K562 (cell line): ENCODE measurements around the gene RSPH6A. TPM values are rescaled to one million over a fixed set of nuclear protein-coding genes. Genes with fewer than 3 reads are reported as not detected.
A peak's percentile ranks its signal among the peaks of the same experiment; 100 is the strongest.

ENCODE experiments used
- DEAF1 ChIP-seq: fragments of 450-650 bp; formaldehyde crosslinking; IDR thresholded peaks from 2 replicates; pipeline ENCODE4 v1.4.0; 2020; ENCODE audit warnings: mild to moderate bottlenecking, moderate library complexity
- KAT2B ChIP-seq: IDR thresholded peaks from one replicate; pipeline ENCODE4 v1.6.1; 2012; ENCODE audit warnings: low read depth, mild to moderate bottlenecking, control low read depth, inconsistent platforms, low read length, moderate library complexity
- KLF16 ChIP-seq: IDR thresholded peaks from 2 replicates; pipeline ENCODE4 v1.6.1; 2016; ENCODE audit warnings: antibody characterized with exemption
- MAFF ChIP-seq: IDR thresholded peaks from 2 replicates; pipeline ENCODE4 v1.6.1; 2012; ENCODE audit warnings: low read length, improper control_type of control experiment
- MNT ChIP-seq, 2 experiments: fragments of 450-650 bp; conservative IDR thresholded peaks; 2 replicates each; pipeline ENCODE4 v1.6.1; 2017; ENCODE audit warnings: mild to moderate bottlenecking in 2 of 2, moderate library complexity in 2 of 2
- NCOR1 ChIP-seq: fragments of 450-650 bp; IDR thresholded peaks from 2 replicates; pipeline ENCODE4 v1.6.1; 2016; ENCODE audit warnings: mild to moderate bottlenecking, moderate library complexity
- NR0B1 ChIP-seq: fragments of 450-650 bp; IDR thresholded peaks from one replicate; pipeline ENCODE4 v1.6.1; 2018; ENCODE audit warnings: mild to moderate bottlenecking, moderate library complexity; ENCODE audit not compliant: partially characterized antibody
- PURB ChIP-seq: sonication (generic); formaldehyde crosslinking; IDR thresholded peaks from 2 replicates; pipeline ENCODE4 v1.9.0; 2021; ENCODE audit warnings: low read depth, mild to moderate bottlenecking, missing genetic modification reagents
- REST ChIP-seq, 2 experiments: fragments of 450-650 bp; formaldehyde crosslinking in 1 of 2; IDR thresholded peaks; 2 replicates each; pipeline versions ENCODE4 v1.4.0 to v1.6.1; 2014 to 2020; ENCODE audit warnings: mild to moderate bottlenecking in 2 of 2, borderline replicate concordance in 1 of 2, low read depth in 1 of 2
- ZBTB8A ChIP-seq: fragments of 450-650 bp; IDR thresholded peaks from 2 replicates; pipeline ENCODE4 v1.6.1; 2018; ENCODE audit warnings: mild to moderate bottlenecking, moderate library complexity; ENCODE audit not compliant: partially characterized antibody
- ZC3H4 ChIP-seq: sonication (generic); formaldehyde crosslinking; IDR thresholded peaks from 2 replicates; pipeline ENCODE4 v1.9.0; 2021; ENCODE audit warnings: missing genetic modification reagents, borderline replicate concordance
- ZKSCAN1 ChIP-seq: fragments of 150-350 bp; IDR thresholded peaks from 2 replicates; pipeline ENCODE4 v1.6.1; 2016; ENCODE audit warnings: low read depth, low read length
- ZNF316 ChIP-seq: fragments of 450-650 bp; IDR thresholded peaks from 2 replicates; pipeline ENCODE4 v1.6.1; 2016
- ZNF408 ChIP-seq: fragments of 250-450 bp; sonication (Bioruptor Pico); IDR thresholded peaks from 2 replicates; pipeline ENCODE4 v1.4.0; 2020; ENCODE audit warnings: low read depth, mild to moderate bottlenecking, moderate library complexity
- polyA plus RNA-seq, 8 experiments: library from polyadenylated mRNA; depleted of rRNA in 4 of 8; stranded (reverse) in 5 of 8; unstranded in 3 of 8; fragments of >200 nt; fragmentation: Nextera tagmentation in 2 of 8; fragmentation: Illumina TruSeq in 1 of 8; extraction: Ambion mirVana in 2 of 8; extraction: Trizol in 1 of 8; gene quantifications; 2 replicates each; pipeline versions ENCODE4 v1.2.1 to v1.2.3, GENCODE V29; 2011 to 2014; ENCODE audit warnings: inconsistent platforms in 1 of 8, missing spikeins in 1 of 8
- total RNA-seq, 7 experiments: library from RNA; depleted of rRNA in 6 of 7; stranded (reverse); fragments of >200 nt in 6 of 7; fragmentation: Illumina TruSeq in 2 of 7; extraction: Trizol in 2 of 7; gene quantifications; 2 replicates each; pipeline versions ENCODE4 v1.2.1 to v1.2.3, GENCODE V29; 2011 to 2021; ENCODE audit warnings: low replicate concordance in 1 of 7

RSPH6A gene
- total and polyA plus RNA-seq, 9 of the 15 experiments (the other 6 are each of a cell fraction or from before 2014, with no cell fraction given) = 0.03 to 0.15 (median 0.07) TPM; not detected in 5

- TF ChIP-seq KAT2B (no peak), ZKSCAN1 (0 out of 2 replicates have a peak, but pooled peaks have one; percentile 18), MNT (conservative IDR thresholded peaks at IDR 0.05) (peak; percentile 72 to 80), ZNF316 (no peak), REST (IDR thresholded peaks at IDR 0.05; ENCODE audit: borderline replicate concordance) (no peak), REST (CRISPR knock-in tag; IDR thresholded peaks at IDR 0.05; ENCODE audit: low read depth) (no peak), NCOR1 (no peak), KLF16 (no peak), ZC3H4 (CRISPR knock-in tag) (no peak), ZNF408 (no peak), DEAF1 (no peak), NR0B1 (no peak), ZBTB8A (no peak), PURB (CRISPR knock-in tag) (no peak), MAFF (no peak)
Observed at GRCh38 chr19:45862564-45863334, 47.6 kb upstream of the RSPH6A start, which contains the start of gene SYMPK (continued).
